GM18502 (cell line): ENCODE data around the gene GPC2.
"Not testable (repeated sequence)": the region's sequence is repeated elsewhere in the genome, so short reads cannot be mapped to it uniquely, and the experiment has no call there.

Experiments
- ATAC-seq: cut with Tn5 transposase; IDR thresholded peaks from one replicate; pipeline ENCODE4 v1.9.1; 2021; ENCODE audit warnings: mild to moderate bottlenecking; ENCODE audit not compliant: unreplicated experiment, poor library complexity

GPC2 gene

GRCh38 chr7:100177045-100178001, at the start of gene GPC2, which contains the start of gene STAG3:
GPC2 (minus strand) TSS chr7:100177381; CDS start chr7:100177199, 182 bp downstream.
STAG3 (plus strand) TSS chr7:100177918; CDS start chr7:100180557, 2,639 bp downstream.
- ATAC-seq, result peak; percentile 88

- not testable (repeated sequence) for ATAC-seq
Measured at GRCh38 chr7:100224891-100225290, 47.7 kb upstream of the GPC2 start.

GRCh38 chr7:100223376-100223927, 46.3 kb upstream of the GPC2 start:
- not testable (repeated sequence) for ATAC-seq

GRCh38 chr7:100222445-100223132, 45.4 kb upstream of the GPC2 start:
- no peak for ATAC-seq

DNA sequence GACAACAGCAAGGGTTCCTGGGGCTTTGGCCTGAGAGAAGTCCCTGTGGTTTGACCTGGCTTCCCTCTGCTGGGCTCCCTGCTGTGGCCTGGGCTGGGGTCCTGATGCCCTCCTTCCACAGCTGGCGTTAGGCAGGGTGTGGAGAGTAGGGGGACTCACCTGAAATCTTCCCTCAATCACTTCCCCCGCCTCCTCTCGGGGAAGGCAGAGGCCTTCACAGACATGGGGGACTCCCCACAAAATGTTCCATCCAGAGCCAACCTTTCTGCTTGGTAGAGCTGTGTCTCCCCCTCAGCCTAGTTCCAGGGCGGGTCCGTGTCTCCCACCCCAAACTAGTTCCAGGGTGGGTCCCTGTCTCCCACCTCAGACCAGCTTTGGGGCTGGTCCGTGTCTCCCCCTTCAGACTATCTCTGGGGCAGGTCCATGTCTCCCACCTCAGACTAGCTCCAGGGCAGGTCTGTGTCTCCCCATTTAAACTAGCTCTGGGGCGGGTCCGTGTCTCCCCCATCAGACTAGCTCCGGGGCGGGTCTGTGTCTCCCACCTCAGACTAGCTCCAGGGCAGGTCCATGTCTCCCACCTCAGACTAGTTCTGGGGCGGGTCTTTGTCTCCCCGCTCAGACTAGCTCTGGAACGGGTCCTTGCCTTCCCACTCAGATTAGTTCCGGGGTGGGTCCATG, 44.7 kb upstream of the GPC2 start:
- no peak for ATAC-seq

DNA sequence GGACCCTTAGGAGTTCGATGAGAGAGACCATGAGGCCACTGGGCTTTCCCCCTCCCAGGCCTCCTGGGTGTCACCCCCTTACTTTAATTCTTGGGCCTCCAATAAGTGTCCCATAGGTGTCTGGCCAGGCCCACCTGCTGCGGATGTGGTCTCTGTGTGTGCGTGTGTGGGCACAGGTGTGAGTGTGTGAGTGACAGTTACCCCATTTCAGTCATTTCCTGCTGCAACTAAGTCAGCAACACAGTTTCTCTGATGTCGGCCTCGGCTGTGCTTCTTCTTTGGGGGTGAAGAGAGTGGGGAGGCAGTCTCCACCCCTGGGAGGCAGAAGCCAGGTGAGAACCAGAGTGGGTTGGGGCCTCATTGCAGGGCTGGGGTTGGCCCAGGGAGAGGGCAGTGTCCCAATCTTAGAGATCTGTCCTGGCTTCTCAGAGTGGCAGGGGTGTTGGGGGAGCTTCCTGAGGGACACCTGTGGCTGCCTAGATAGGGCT, 44.1 kb upstream of the GPC2 start:
- ATAC-seq, result peak; percentile 54

DNA sequence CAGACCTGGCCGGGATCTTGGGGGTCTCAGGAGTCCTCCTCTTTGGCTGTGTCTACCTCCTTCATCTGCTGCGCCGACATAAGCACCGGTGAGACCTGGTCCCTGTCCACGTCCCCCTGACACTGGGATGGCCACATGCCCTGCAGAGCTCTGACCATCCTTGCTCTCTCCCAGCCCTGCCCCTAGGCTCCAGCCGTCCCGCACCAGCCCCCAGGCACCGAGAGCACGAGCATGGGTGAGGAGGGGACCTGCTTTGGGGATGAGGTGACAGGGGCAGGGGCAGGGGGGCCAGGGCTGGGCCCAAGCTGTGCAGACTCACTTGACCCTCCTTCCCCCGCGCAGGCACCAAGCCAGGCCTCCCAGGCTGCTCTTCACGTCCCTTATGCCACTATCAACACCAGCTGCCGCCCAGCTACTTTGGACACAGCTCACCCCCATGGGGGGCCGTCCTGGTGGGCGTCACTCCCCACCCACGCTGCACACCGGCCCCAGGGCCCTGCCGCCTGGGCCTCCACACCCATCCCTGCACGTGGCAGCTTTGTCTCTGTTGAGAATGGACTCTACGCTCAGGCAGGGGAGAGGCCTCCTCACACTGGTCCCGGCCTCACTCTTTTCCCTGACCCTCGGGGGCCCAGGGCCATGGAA, 43.5 kb upstream of the GPC2 start:
- peak; percentile 5 for ATAC-seq

DNA sequence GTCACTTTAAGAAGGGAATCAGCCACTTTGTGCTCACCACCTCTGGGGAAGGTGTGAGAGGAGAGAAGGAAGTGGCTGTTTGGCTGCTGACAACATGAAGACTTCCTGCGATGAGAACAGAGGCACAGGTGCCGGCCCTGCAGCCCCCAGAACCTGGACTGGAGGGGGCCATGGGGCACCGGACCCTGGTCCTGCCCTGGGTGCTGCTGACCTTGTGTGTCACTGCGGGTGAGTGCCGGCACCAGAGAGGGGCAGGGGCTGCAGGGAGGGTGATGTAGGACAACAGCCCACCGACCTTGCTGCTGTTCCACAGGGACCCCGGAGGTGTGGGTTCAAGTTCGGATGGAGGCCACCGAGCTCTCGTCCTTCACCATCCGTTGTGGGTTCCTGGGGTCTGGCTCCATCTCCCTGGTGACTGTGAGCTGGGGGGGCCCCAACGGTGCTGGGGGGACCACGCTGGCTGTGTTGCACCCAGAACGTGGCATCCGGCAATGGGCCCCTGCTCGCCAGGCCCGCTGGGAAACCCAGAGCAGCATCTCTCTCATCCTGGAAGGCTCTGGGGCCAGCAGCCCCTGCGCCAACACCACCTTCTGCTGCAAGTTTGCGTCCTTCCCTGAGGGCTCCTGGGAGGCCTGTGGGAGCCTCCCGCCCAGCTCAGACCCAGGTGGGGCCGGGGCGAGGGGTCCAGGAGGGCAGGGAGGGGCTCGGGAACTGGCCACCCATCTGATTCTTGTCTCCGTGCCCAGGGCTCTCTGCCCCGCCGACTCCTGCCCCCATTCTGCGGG, 42.8 kb upstream of the GPC2 start, which contains the start of gene PVRIG:
Gene PVRIG (plus strand): TSS at position 149 of the 785 bp plus-strand sequence. CDS start 22 bp downstream, at position 171.
- not testable (repeated sequence) for ATAC-seq

DNA sequence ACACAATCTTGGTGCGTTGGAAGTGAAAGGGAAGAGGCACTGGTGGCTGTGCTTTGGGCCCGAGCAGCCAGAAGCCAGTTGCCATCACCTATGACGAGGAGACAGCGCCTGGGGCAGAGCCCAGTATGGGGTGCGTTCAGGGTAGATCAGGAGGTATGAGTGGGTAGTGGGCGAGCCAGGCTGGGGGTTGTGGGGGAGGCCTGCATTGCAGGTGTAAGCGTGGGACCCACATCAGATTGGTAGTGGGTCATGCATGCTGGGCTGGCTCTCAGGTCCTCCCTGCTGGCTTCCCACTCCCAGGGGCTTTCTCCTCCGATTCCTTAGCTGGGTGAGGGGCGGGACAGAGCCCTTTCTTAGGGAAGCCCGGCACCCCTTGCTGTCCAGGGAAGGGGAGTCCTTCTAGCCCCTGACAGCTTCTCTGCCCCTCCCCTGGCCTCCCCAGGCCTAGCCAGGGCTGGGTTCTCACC, 42.1 kb upstream of the GPC2 start:
- no peak for ATAC-seq

DNA sequence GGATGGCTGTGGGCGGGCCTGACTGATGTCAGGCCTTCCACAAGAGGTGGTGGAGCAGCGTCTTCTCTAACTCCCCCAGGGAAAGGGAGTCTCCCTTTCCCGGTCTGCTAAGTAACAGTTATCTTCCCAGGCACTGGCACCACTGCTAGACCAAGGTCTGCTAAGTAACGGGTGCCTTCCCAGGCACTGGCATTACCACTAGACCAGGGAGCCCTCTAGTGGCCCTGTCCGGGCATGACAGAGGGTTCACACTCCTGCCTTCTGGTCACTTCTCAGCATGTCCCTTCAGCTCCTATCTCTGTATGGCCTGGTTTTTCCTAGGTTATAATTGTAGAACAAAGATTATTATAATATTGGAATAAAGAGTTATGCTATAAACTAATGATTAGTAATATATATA, 40.8 kb upstream of the GPC2 start:
- peak; percentile 7 for ATAC-seq

DNA sequence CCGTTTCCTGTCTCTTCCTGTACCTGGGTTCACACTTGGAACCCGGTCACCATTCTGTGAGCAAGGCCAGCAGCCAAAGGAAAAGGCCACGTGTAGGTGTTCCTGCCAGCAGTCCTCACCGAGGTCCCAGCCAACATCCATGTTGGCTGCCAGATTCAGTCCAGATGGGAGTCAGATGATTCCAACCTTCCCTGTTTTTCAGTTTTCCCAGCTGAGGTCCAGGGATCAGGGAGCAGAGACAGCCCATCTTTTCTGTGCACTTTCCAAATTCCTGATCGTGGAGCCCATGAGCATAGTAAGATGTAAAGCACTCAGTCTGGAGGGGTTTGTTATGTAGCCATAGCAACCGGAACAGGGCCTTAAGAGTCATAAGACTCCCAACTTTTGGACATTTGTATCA, 38.7 kb upstream of the GPC2 start:
- ATAC-seq, result no peak

GRCh38 chr7:100214356-100214755, 37.2 kb upstream of the GPC2 start:
- not testable (repeated sequence) for ATAC-seq

DNA sequence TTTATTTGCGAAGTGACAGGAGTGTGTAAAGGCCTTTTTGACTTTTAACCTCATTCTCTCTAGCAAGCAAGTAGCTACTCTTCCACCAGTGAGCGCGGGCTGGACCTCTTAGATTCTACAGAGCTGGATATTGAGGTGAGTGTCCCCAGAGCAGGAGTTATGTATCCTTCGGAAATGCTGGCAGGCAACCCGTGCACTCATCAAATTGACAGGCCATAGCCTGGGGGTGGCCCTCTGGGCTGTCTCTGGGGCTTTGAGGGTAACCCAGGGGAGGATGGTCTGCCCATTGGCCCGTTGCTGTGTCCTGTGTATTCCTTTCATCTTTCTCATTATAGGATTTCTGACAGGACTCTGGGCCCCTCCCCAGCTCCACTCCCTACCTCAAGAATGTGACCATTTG, 36.5 kb upstream of the GPC2 start:
- no peak for ATAC-seq

DNA sequence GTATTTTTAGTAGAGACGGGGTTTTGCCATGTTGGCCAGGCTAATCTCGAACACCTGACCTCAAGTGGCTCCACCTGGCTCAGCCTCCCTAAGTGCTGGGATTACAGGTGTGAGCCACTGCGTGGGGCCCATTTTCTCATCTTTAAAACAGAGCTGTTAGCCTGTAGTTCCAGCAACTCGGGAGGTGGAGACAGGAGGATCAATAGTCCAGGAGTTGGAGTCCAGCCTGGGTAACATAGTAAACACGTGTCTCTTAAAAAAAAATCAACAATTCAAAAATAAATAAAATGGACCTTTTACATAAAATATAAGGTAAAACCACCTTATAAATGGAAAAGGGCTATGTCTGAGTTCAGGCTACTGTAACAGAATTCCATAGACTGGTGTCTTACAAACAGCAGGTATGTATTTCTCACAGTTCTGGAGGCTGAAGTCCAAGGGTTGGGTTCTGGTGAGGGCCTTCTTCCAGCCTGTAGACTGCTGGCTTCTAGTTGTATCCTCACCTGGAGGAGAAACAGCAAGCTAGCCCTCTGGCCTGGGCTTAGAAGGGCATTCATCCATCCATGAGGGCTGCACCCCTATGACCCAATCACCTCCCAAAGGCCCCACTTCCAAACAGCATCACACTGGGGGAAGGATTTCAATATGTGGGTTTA, 35.6 kb upstream of the GPC2 start:
- ATAC-seq, result no peak

DNA sequence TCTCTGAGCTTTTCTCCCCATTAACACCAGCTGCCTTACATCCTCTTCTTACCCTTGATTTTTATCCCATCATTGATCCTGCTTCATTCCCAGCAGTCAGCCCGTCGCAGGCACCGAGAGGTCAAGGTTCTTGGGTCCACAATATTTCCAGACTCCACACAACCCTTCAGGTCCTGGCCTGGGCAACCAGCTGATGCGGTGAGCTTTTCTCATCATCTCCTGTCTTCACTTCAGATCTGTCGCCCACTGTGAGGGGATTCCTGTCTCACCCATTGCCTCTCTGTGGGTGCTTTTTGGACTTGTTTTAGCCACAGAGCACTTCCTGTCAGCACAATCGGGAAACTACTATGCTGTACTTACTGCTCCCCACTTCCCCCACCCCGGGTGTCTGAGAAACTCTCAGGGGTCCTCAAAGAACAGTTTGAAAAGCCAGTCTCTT, 34.2 kb upstream of the GPC2 start:
- ATAC-seq, result peak; percentile 51

GRCh38 chr7:100210805-100211204, 33.6 kb upstream of the GPC2 start:
- no peak for ATAC-seq

DNA sequence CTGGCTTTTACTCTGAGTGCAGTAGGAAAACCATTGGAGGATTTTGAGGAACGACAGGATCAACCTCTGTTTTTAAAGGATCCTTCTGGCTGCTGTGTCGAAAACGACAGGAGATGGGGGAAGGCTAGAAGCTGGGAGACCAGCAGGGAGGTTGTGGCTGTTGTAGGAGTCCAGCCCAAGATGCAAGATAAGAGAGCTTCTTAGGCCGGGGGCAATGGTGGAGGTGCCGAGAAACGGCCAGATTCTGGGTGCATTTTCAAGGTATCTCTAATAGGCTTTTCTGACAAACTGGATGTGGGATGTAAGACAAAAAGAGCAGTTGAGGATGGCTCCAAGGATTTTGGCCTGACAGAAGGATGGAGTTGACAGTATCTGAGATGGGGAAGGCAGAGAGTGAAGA, 32.3 kb upstream of the GPC2 start:
- ATAC-seq, result no peak

DNA sequence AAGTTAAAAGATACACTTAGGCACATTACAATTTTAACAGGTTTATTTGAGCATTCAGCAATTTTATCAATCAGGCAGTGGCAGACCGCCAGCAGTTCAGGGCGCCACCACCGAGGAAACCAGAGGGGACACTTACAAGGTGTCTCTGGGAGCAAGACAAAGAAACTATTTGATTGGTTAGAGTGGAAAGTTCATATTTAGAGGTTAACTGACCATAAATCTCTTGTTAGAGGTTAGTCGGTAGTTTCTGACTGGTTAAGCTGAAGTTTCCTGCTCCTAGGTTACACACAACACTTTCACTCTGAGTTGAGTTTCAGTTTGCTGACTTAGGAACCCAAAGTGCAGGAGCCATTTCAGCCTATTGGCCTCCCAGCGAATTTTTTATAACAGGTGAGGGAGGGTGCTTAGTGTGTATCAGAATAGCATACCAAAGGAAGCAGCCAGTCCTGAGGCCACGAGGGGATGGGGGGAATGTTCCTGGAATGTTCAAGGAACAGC, 31.8 kb upstream of the GPC2 start:
- peak; percentile 71 for ATAC-seq
